Thymus (tissue), 11 donors: ENCODE data around the gene TTYH1. TPM values are rescaled to one million over a fixed set of nuclear protein-coding genes. Genes with fewer than 3 reads are reported as not detected.

Experiments used
- DNase-seq, 9 donors: peaks; one replicate each; pipeline ENCODE4 v3.0.0-alpha.2; 2013; ENCODE audit warnings: low spot score in 9 of 9, low read depth in 6 of 9, missing footprints in 1 of 9
- H3K27ac ChIP-seq, 2 donors: one replicate each; pipeline ENCODE4 v1.5.1; 2013; ENCODE audit warnings: control low read depth in 1 of 2, low read depth in 1 of 2, low read length in 1 of 2, mild to moderate bottlenecking in 1 of 2, moderate library complexity in 1 of 2
- H3K27me3 ChIP-seq, 2 donors: one replicate each; pipeline ENCODE4 v1.5.1; 2013; ENCODE audit warnings: low read length in 1 of 2; ENCODE audit not compliant: control insufficient read depth in 2 of 2, insufficient read depth in 1 of 2
- H3K36me3 ChIP-seq, 2 donors: one replicate each; pipeline ENCODE4 v1.5.1; 2013; ENCODE audit warnings: low read length in 1 of 2, mild to moderate bottlenecking in 1 of 2, moderate library complexity in 1 of 2; ENCODE audit not compliant: control insufficient read depth in 2 of 2, insufficient read depth in 2 of 2
- H3K4me1 ChIP-seq, 2 donors: one replicate each; pipeline ENCODE4 v1.5.1; 2013; ENCODE audit warnings: low read length in 2 of 2; ENCODE audit not compliant: control insufficient read depth in 2 of 2, insufficient read depth in 2 of 2
- H3K4me3 ChIP-seq, 2 donors: one replicate each; pipeline ENCODE4 v1.5.1; 2013; ENCODE audit warnings: low read length in 2 of 2, control low read depth in 1 of 2, mild to moderate bottlenecking in 1 of 2
- H3K9me3 ChIP-seq, 2 donors: one replicate each; pipeline ENCODE4 v1.5.1; 2013; ENCODE audit warnings: low read length in 1 of 2, mild to moderate bottlenecking in 1 of 2; ENCODE audit not compliant: control insufficient read depth in 2 of 2, insufficient read depth in 1 of 2
- WGBS: extraction: QIAGEN DNeasy Blood & Tissue Kit; methylation state at CpG from one replicate; pipeline ENCODE4 v1.1.7; 2013; 5-methylcytosine and 5-hydroxymethylcytosine counted together
- polyA plus RNA-seq: library from polyadenylated mRNA; stranded (reverse); fragments of 200-250 nt; gene quantifications from one replicate; pipeline ENCODE4 v1.2.3, GENCODE V29; 2013
- total RNA-seq: library from RNA; stranded (reverse); fragments of 120-200 nt; gene quantifications from one replicate; pipeline ENCODE4 v1.2.4, GENCODE V29; 2013
- donor health status: healthy.

The TTYH1 gene
- total and polyA plus RNA-seq, 2 donors, result 0.43 to 0.61 TPM

GRCh38 chr19:54389553-54389952 lies 25.7 kb upstream of the TTYH1 start:
- H3K27ac ChIP-seq, result peak overlapping the region in 1 of 2 donors; percentile 96
- no peaks in the 10 kb centered on the region for H3K36me3 ChIP-seq
- no peaks in the 10 kb centered on the region for H3K27me3 ChIP-seq
- DNase-seq, result peak in 1 of 9 donors; percentile 26
- H3K4me1 ChIP-seq, result peaks cover 25 to 52% of the 10 kb centered on the region in 2 donors
- H3K4me3 ChIP-seq, result peak overlapping the region in 1 of 2 donors; percentile 79
- 13% methylated on average over 4 of the region's 4 CpGs for WGBS
- H3K9me3 ChIP-seq, result peaks cover 0 to 5% of the 10 kb centered on the region in 2 donors

- Histone ChIP-seq H3K4me1 (peaks cover 25 to 47% of the 10 kb centered on the region in 2 donors), H3K4me3 (no peak overlapping the region), H3K9me3 (peaks cover 0 to 5% of the 10 kb centered on the region in 2 donors), H3K36me3 (no peaks in the 10 kb centered on the region), H3K27ac (no peak overlapping the region), H3K27me3 (no peaks in the 10 kb centered on the region)
- WGBS, result 53% methylated on average over 7 of the region's 7 CpGs
- peak in 7 of 9 donors; percentile 67 to 90 (median 86) for DNase-seq
These were observed 24.2 kb upstream of the TTYH1 start for GRCh38 chr19:54390942-54391577.

GRCh38 chr19:54391589-54392061 lies 23.6 kb upstream of the TTYH1 start:
- H3K27ac ChIP-seq, result no peak overlapping the region
- peaks cover 0 to 5% of the 10 kb centered on the region in 2 donors for H3K9me3 ChIP-seq
- H3K4me3 ChIP-seq, result no peak overlapping the region
- peaks cover 25 to 46% of the 10 kb centered on the region in 2 donors for H3K4me1 ChIP-seq
- no peak for DNase-seq
- H3K27me3 ChIP-seq, result no peaks in the 10 kb centered on the region
- H3K36me3 ChIP-seq, result no peaks in the 10 kb centered on the region
- 87% methylated on average over 4 of the region's 4 CpGs for WGBS

- Histone ChIP-seq H3K4me3 (no peak overlapping the region), H3K4me1 (peaks cover 25 to 41% of the 10 kb centered on the region in 2 donors), H3K27me3 (no peaks in the 10 kb centered on the region), H3K9me3 (peaks cover 0 to 5% of the 10 kb centered on the region in 2 donors), H3K27ac (no peak overlapping the region), H3K36me3 (no peaks in the 10 kb centered on the region)
- DNase-seq, result no peak
- 97% methylated on average over 5 of the region's 5 CpGs for WGBS
These were observed 23.2 kb upstream of the TTYH1 start for GRCh38 chr19:54392105-54392504.

GRCh38 chr19:54393381-54393780 lies 21.9 kb upstream of the TTYH1 start:
- no peak for DNase-seq
- H3K27ac ChIP-seq, result no peak overlapping the region
- no peaks in the 10 kb centered on the region for H3K36me3 ChIP-seq
- no peaks in the 10 kb centered on the region for H3K27me3 ChIP-seq
- peaks cover 0 to 3% of the 10 kb centered on the region in 2 donors for H3K9me3 ChIP-seq
- WGBS, result 98% methylated on average over 16 of the region's 16 CpGs
- H3K4me1 ChIP-seq, result peaks cover 18 to 29% of the 10 kb centered on the region in 2 donors
- H3K4me3 ChIP-seq, result no peak overlapping the region

- no peak for DNase-seq
- no peaks in the 10 kb centered on the region for H3K9me3 ChIP-seq
- H3K4me1 ChIP-seq, result peaks cover 5 to 7% of the 10 kb centered on the region in 2 donors
- no peaks in the 10 kb centered on the region for H3K27me3 ChIP-seq
- no peak overlapping the region for H3K4me3 ChIP-seq
- no peak overlapping the region for H3K27ac ChIP-seq
- H3K36me3 ChIP-seq, result no peaks in the 10 kb centered on the region
- WGBS, result 85% methylated on average over 8 of the region's 8 CpGs
These were observed 19.6 kb upstream of the TTYH1 start for GRCh38 chr19:54395685-54396084.

GRCh38 chr19:54399189-54399588 lies 16.1 kb upstream of the TTYH1 start:
- Histone ChIP-seq H3K4me3 (no peak overlapping the region), H3K9me3 (no peaks in the 10 kb centered on the region), H3K36me3 (no peaks in the 10 kb centered on the region), H3K4me1 (no peaks in the 10 kb centered on the region), H3K27ac (no peak overlapping the region), H3K27me3 (no peaks in the 10 kb centered on the region)
- DNase-seq, result no peak
- 98% methylated on average over 2 of the region's 2 CpGs for WGBS

- Histone ChIP-seq H3K27ac (no peak overlapping the region), H3K9me3 (no peaks in the 10 kb centered on the region), H3K4me1 (no peaks in the 10 kb centered on the region), H3K36me3 (no peaks in the 10 kb centered on the region), H3K27me3 (no peaks in the 10 kb centered on the region), H3K4me3 (no peak overlapping the region)
- DNase-seq, result no peak
- WGBS, result 88% methylated on average over 6 of the region's 6 CpGs
These were observed 14.4 kb upstream of the TTYH1 start for GRCh38 chr19:54400913-54401312.

- no peaks in the 10 kb centered on the region for H3K4me1 ChIP-seq
- no peaks in the 10 kb centered on the region for H3K36me3 ChIP-seq
- no peak overlapping the region for H3K4me3 ChIP-seq
- 95% methylated on average over 8 of the region's 8 CpGs for WGBS
- DNase-seq, result no peak
- no peaks in the 10 kb centered on the region for H3K27me3 ChIP-seq
- no peaks in the 10 kb centered on the region for H3K9me3 ChIP-seq
- H3K27ac ChIP-seq, result no peak overlapping the region
These were observed 12.2 kb upstream of the TTYH1 start for GRCh38 chr19:54403054-54403453.
